A549 (cell line): ENCODE results near the gene ZNF740. TPM values are rescaled to one million over a fixed set of nuclear protein-coding genes. Genes with fewer than 3 reads are reported as not detected.

ENCODE experiments used
- ATAC-seq, 2 experiments: fragments of 200-7000 bp in 1 of 2; fragments of >200 bp in 1 of 2; cut with Nextera tagmentation in 1 of 2; cut with Tn5 transposase in 1 of 2; 3 replicates each; pipeline versions ENCODE4 v1.8.0 to v1.9.1; 2018 to 2020; ENCODE audit warnings: mild to moderate bottlenecking in 1 of 2, moderate library complexity in 1 of 2
- CTCF ChIA-PET: fragments of 300-600 bp; sonication (Branson Sonifier 250); formaldehyde crosslinking; extraction: SDS; loops from one replicate; lab custom pipeline; 2021; ENCODE audit warnings: antibody characterized with exemption, inconsistent platforms; lab: Yijun Ruan, JAX
- POLR2A ChIA-PET: fragments of 350-600 bp; formaldehyde crosslinking; extraction: SDS; loops from one replicate; lab custom pipeline; 2021; ENCODE audit warnings: antibody characterized with exemption, inconsistent platforms; lab: Yijun Ruan, JAX
- DNase-seq, 2 experiments: peaks; one replicate each; pipeline versions ENCODE4 v3.0.0 to v3.0.0-alpha.2; 2011 to 2016; ENCODE audit warnings: low read depth in 1 of 2, low spot score in 1 of 2
- FAIRE-seq: peaks from 2 replicates; lab custom pipeline; 2011; peaks lifted over from hg19 to GRCh38; lab: Jason Lieb, UNC
- H3K27ac ChIP-seq, 2 experiments: fragments of >200 bp; sonication (Bioruptor Twin); formaldehyde crosslinking; 3 replicates each; pipeline ENCODE4 v1.5.1; 2016 to 2017
- H3K4me1 ChIP-seq: fragments of >200 bp; sonication (Bioruptor Twin); formaldehyde crosslinking; 3 replicates; pipeline ENCODE4 v1.6.1; 2016
- H3K4me2 ChIP-seq: fragments of >200 bp; sonication (Bioruptor Twin); formaldehyde crosslinking; 3 replicates; pipeline ENCODE4 v1.6.1; 2016
- H3K4me3 ChIP-seq: fragments of >200 bp; sonication (Bioruptor Twin); formaldehyde crosslinking; 3 replicates; pipeline ENCODE4 v1.5.1; 2016
- H3K9me3 ChIP-seq: fragments of >200 bp; sonication (Bioruptor Twin); formaldehyde crosslinking; 3 replicates; pipeline ENCODE4 v1.6.1; 2016
- ATOH8 ChIP-seq: fragments of 250-450 bp; sonication (Bioruptor Pico); IDR thresholded peaks from 2 replicates; pipeline ENCODE4 v1.5.0; 2020; ENCODE audit warnings: low read depth, mild to moderate bottlenecking, moderate library complexity
- CBX2 ChIP-seq: fragments of 200-600 bp; sonication (generic); IDR thresholded peaks from 2 replicates; pipeline ENCODE4 v1.6.1; 2016; ENCODE audit warnings: low read depth, mild to moderate bottlenecking, borderline replicate concordance
- EHF ChIP-seq: fragments of 250-450 bp; sonication (Bioruptor Pico); IDR thresholded peaks from 2 replicates; pipeline ENCODE4 v1.5.0; 2020; ENCODE audit warnings: mild to moderate bottlenecking
- ELK1 ChIP-seq: fragments of 150-350 bp; IDR thresholded peaks from 2 replicates; pipeline ENCODE4 v1.6.1; 2014; ENCODE audit warnings: low read depth, mild to moderate bottlenecking, low read length
- ESRRA ChIP-seq: fragments of 150-350 bp; IDR thresholded peaks from 2 replicates; pipeline ENCODE4 v1.6.1; 2014; ENCODE audit warnings: mild to moderate bottlenecking, low read length, borderline replicate concordance
- HEYL ChIP-seq: fragments of 250-450 bp; sonication (Bioruptor Pico); IDR thresholded peaks from 2 replicates; pipeline ENCODE4 v1.8.0; 2021; ENCODE audit warnings: mild to moderate bottlenecking, moderate library complexity
- KDM1A ChIP-seq: fragments of 200-600 bp; sonication (generic); IDR thresholded peaks from 2 replicates; pipeline ENCODE4 v1.6.1; 2016; ENCODE audit warnings: low read depth, mild to moderate bottlenecking
- MAZ ChIP-seq: fragments of 150-350 bp; IDR thresholded peaks from 2 replicates; pipeline ENCODE4 v1.6.1; 2014; ENCODE audit warnings: antibody characterized with exemption, low read depth, low read length, borderline replicate concordance
- MYC ChIP-seq: IDR thresholded peaks from 2 replicates; pipeline ENCODE4 v1.6.1; 2012; ENCODE audit warnings: mild to moderate bottlenecking, inconsistent platforms, low read length, improper control_type of control experiment, borderline replicate concordance
- NFE2L2 ChIP-seq: fragments of 150-350 bp; conservative IDR thresholded peaks from 2 replicates; pipeline ENCODE4 v1.6.1; 2014; ENCODE audit warnings: low read length
- POLR2A ChIP-seq: IDR thresholded peaks from 2 replicates; pipeline ENCODE4 v1.6.1; 2012; ENCODE audit warnings: mild to moderate bottlenecking, low read length
- RAD21 ChIP-seq, 2 experiments: fragments of >200 bp in 1 of 2; sonication (Bioruptor Twin) in 1 of 2; formaldehyde crosslinking in 1 of 2; IDR thresholded peaks in 1 of 2; conservative IDR thresholded peaks in 1 of 2; 2 replicates in 1 of 2; 3 replicates in 1 of 2; pipeline ENCODE4 v1.6.1; 2012 to 2018; ENCODE audit warnings: inconsistent platforms in 1 of 2
- RFX5 ChIP-seq: fragments of 450-650 bp; IDR thresholded peaks from 2 replicates; pipeline ENCODE4 v1.7.1; 2014; ENCODE audit warnings: antibody characterized with exemption, mild to moderate bottlenecking, moderate library complexity
- USF2 ChIP-seq: fragments of 450-650 bp; IDR thresholded peaks from 2 replicates; pipeline ENCODE4 v1.6.1; 2014; ENCODE audit warnings: antibody characterized with exemption
- ZC3H11A ChIP-seq: fragments of 450-650 bp; IDR thresholded peaks from 2 replicates; pipeline ENCODE4 v1.6.1; 2014; ENCODE audit warnings: antibody characterized with exemption, mild to moderate bottlenecking
- ZNF302 ChIP-seq: fragments of 250-450 bp; sonication (Bioruptor Pico); IDR thresholded peaks from 2 replicates; pipeline ENCODE4 v1.9.0; 2021; ENCODE audit warnings: inconsistent platforms, mild to moderate bottlenecking, moderate library complexity
- WGBS: methylation state at CpG from one replicate; pipeline ENCODE4 v1.1.6; 2017; ENCODE audit errors: missing lambda C conversion rate; 5-methylcytosine and 5-hydroxymethylcytosine counted together
- polyA plus RNA-seq, 4 experiments: library from polyadenylated mRNA; depleted of rRNA in 3 of 4; stranded (reverse); fragments of >200 nt; fragmentation: RNase III in 1 of 4; extraction: RNeasy Plus Mini Kit Qiagen cat#74134 plus additional on column Dnase treatment in 1 of 4; gene quantifications; 2 replicates in 3 of 4; 3 replicates in 1 of 4; pipeline ENCODE4 v1.2.3, GENCODE V29; 2011 to 2017
- TF ChIP-seq, protein P1 (sequence below): fragments of >200 bp; sonication (Bioruptor Twin); formaldehyde crosslinking; IDR thresholded peaks from 2 replicates; pipeline ENCODE4 v1.6.1; 2016

Gene ZNF740
- polyA plus RNA-seq, 2 of the 4 experiments (the other 2 are of a cell fraction): 15.1 to 28.8 TPM

DNA sequence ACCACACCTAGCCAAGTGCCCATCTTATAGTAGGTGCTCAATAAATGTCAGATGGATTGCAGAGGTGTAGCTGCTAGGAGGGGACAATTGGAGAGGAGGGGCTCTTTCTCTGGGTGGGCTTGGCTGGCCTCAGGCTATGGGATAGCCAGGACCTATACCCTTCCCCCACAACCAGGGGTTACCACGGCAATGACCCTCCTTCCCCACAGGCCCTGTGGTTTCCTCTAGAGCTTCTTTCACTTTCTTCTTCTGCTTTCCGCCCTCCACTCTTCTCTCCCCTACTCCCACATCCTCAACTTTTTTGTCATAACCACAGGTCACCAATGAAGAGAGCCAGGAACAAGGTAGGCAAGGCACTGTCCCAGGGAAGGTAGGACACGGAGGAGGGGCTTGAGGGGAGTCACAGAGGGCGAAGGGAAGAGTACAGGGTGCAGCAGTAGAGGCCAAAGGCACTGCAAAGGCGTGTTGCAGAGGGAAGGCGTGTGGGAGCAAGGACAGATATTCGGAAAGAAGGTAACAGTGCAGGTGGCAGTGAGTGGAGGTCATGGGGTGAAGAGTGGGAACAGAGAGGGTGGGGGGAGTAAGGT is 28.4 kb downstream of the ZNF740 start:
- 80% methylated on average over 7 of the region's 7 CpGs for WGBS
- no peak overlapping the region for H3K27ac ChIP-seq
- H3K4me2 ChIP-seq: no peak overlapping the region
- H3K9me3 ChIP-seq: no peaks in the 10 kb centered on the region
- TF ChIP-seq ZNF302: no peak
- TF ChIP-seq ESRRA: no peak
- TF ChIP-seq MYC: no peak
- no peak for TF ChIP-seq NFE2L2
- TF ChIP-seq, protein P1, sequence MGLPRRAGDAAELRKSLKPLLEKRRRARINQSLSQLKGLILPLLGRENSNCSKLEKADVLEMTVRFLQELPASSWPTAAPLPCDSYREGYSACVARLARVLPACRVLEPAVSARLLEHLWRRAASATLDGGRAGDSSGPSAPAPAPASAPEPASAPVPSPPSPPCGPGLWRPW: no peak
- TF ChIP-seq KDM1A: no peak
- TF ChIP-seq EHF (CRISPR knock-in tag): no peak
- no peak for TF ChIP-seq ELK1
- no peak for TF ChIP-seq RFX5
- no peak for TF ChIP-seq RAD21 (conservative IDR thresholded peaks at IDR 0.05 in 1 of 2, IDR thresholded peaks at IDR 0.05 in 1 of 2)
- no peak for TF ChIP-seq HEYL (CRISPR knock-in tag)
- no peak for TF ChIP-seq USF2
- no peak for TF ChIP-seq ATOH8 (CRISPR knock-in tag)
- ChIA-PET POLR2A (no interaction called here), CTCF (interaction anchor here (0.5 to 33.2 kb wide), 11 partner anchors 9 to 701 kb away, joined by 3 to 1046 read pairs (median 12); partner anchors contain the start of genes CSAD, MYG1, PFDN5 and ZNF740)
- H3K4me1 ChIP-seq: no peaks in the 10 kb centered on the region
- ATAC-seq (no peak), FAIRE-seq (no peak), DNase-seq (no peak)
- no peak overlapping the region for H3K4me3 ChIP-seq

DNA sequence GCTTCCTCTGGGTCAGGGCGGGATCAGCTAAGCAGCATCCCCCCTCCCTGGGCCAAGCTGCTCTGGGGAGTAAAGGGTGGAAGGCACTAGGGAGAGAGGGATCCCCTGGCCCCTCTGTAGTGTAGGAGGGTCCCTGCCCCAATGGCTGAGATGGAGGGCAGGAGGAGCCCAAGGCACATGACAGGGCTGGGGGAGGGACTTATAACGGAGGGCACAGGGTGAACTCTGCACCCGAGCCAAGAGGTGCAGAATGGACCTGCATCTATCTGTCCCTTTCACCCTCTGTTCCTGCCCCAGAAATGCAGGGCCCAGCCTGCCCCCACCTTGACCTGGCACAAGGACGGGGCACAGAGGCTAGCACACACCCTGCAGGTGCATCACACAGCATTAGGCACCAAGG is 30.3 kb downstream of the ZNF740 start:
- no peak overlapping the region for H3K27ac ChIP-seq
- H3K4me1 ChIP-seq: no peaks in the 10 kb centered on the region
- no peak for FAIRE-seq
- no peak overlapping the region for H3K4me3 ChIP-seq
- H3K9me3 ChIP-seq: no peaks in the 10 kb centered on the region
- 86% methylated on average over 4 of the region's 4 CpGs for WGBS
- no peak overlapping the region for H3K4me2 ChIP-seq
- POLR2A ChIA-PET: no interaction called here
- no peak for DNase-seq
- no peak for TF ChIP-seq CBX2
- no peak for TF ChIP-seq MAZ
- no peak for TF ChIP-seq ZC3H11A
- TF ChIP-seq POLR2A: no peak
- TF ChIP-seq ELK1: no peak
- no peak for ATAC-seq
- CTCF ChIA-PET: interaction anchor here (1.1 to 33.2 kb wide), 14 partner anchors 9 to 145 kb away, joined by 3 to 1046 read pairs (median 79); partner anchors contain the start of genes AAAS, CSAD, ESPL1 and MYG1
